Spleen (tissue), 11 donors: ENCODE data around the gene IL18. TPM values are rescaled to one million over a fixed set of nuclear protein-coding genes. Genes with fewer than 3 reads are reported as not detected.
"Not testable (repeated sequence)": the region's sequence is repeated elsewhere in the genome, so short reads cannot be mapped to it uniquely, and the experiment has no call there.

Experiments
- DNase-seq: peaks from one replicate; pipeline ENCODE4 v3.0.0-alpha.2; 2020
- H3K27ac ChIP-seq, 8 donors: fragments of 200-600 bp; sonication (generic) in 7 of 8; 1 replicate in 4 of 8; 2 replicates in 4 of 8; pipeline versions ENCODE4 v1.5.0 to v1.8.0; 2016 to 2021; ENCODE audit warnings: inconsistent platforms in 4 of 8, mild to moderate bottlenecking in 4 of 8, moderate library complexity in 1 of 8
- H3K27me3 ChIP-seq, 7 donors: fragments of 200-600 bp; sonication (generic) in 6 of 7; replicated peaks in 1 of 7; 1 replicate in 4 of 7; 2 replicates in 3 of 7; pipeline versions ENCODE4 v1.5.0 to v1.8.0; 2016 to 2021; ENCODE audit warnings: inconsistent platforms in 3 of 7, mild to moderate bottlenecking in 1 of 7
- H3K36me3 ChIP-seq, 6 donors: fragments of 200-600 bp; sonication (generic) in 5 of 6; 1 replicate in 4 of 6; 2 replicates in 2 of 6; pipeline versions ENCODE4 v1.5.0 to v1.8.0; 2016 to 2021; ENCODE audit warnings: inconsistent platforms in 2 of 6
- H3K4me1 ChIP-seq, 6 donors: fragments of 200-600 bp; sonication (generic) in 5 of 6; 1 replicate in 3 of 6; 2 replicates in 3 of 6; pipeline versions ENCODE4 v1.5.0 to v1.8.0; 2016 to 2021; ENCODE audit warnings: inconsistent platforms in 3 of 6
- H3K4me3 ChIP-seq, 8 donors: fragments of 200-600 bp; sonication (generic) in 7 of 8; 1 replicate in 4 of 8; 2 replicates in 4 of 8; pipeline versions ENCODE4 v1.5.0 to v1.8.0; 2016 to 2021; ENCODE audit warnings: inconsistent platforms in 4 of 8, mild to moderate bottlenecking in 4 of 8, moderate library complexity in 2 of 8
- H3K9me3 ChIP-seq, 8 donors: fragments of 200-600 bp; sonication (generic) in 7 of 8; 1 replicate in 4 of 8; 2 replicates in 4 of 8; pipeline versions ENCODE4 v1.5.0 to v1.8.0; 2016 to 2021; ENCODE audit warnings: inconsistent platforms in 4 of 8
- POLR2A ChIP-seq, 3 donors: fragments of 450-650 bp; IDR thresholded peaks; one replicate each; pipeline ENCODE4 v1.5.1; 2017; ENCODE audit warnings: antibody characterized with exemption in 3 of 3, mild to moderate bottlenecking in 1 of 3
- POLR2AphosphoS5 ChIP-seq, 3 donors: sonication (generic); formaldehyde crosslinking; IDR thresholded peaks; one replicate each; pipeline ENCODE4 v1.5.1; 2017; ENCODE audit warnings: antibody characterized with exemption in 3 of 3
- WGBS, 5 donors: extraction: QIAGEN DNeasy Blood & Tissue Kit in 3 of 5; methylation state at CpG; one replicate each; pipeline versions ENCODE4 v1.1.5 to v1.1.7; 2013 to 2018; 5-methylcytosine and 5-hydroxymethylcytosine counted together
- intact Hi-C: fragments of 100-400 bp; cut with DNase I; formaldehyde crosslinking; loops from one replicate; pipeline ENCODE4 v1.15.0; 2023; ENCODE audit warnings: low total_unique reads
- polyA plus RNA-seq, 3 donors: library from polyadenylated mRNA; stranded (reverse); fragments of 200-250 nt; gene quantifications; one replicate each; pipeline ENCODE4 v1.2.1, GENCODE V29; 2013
- total RNA-seq, 7 donors: library from RNA; depleted of rRNA in 3 of 7; stranded (reverse); fragments of >200 nt in 3 of 7; fragmentation: NEBNext Ultra II Directional in 4 of 7; extraction: Animal tissue kit (Norgen Biotek cat#: 25700) in 4 of 7; gene quantifications; one replicate each; pipeline versions ENCODE4 v1.1.0 to v1.2.1, GENCODE V29; 2016 to 2021
- TF ChIP-seq, protein P1 (sequence below), 11 experiments: fragments of 200-600 bp in 7 of 11; fragments of 450-650 bp in 4 of 11; sonication (generic) in 4 of 11; IDR thresholded peaks in 8 of 11; conservative IDR thresholded peaks in 3 of 11; 1 replicate in 7 of 11; 2 replicates in 4 of 11; pipeline versions ENCODE4 v1.4.0 to v1.8.0; 2016 to 2021; ENCODE audit warnings: antibody characterized with exemption in 11 of 11, inconsistent platforms in 4 of 11, mild to moderate bottlenecking in 1 of 11
- donor health status: healthy with polysubstance abuse.
- donor health status: DM: no; HTN: no; CAD: no; lungs with moderate emphysema.
- donor health status: DM: no; HTN: no; CAD: no.
- donor health status: Bipolar disorder and iron deficiency.
- donor health status: healthy.
- donor health status: DM: no; HTN: no; CAD: no.
- donor health status: DM: yes; HTN: yes; CAD: no.

The IL18 gene
- total and polyA plus RNA-seq, 10 donors, result 38.5 to 83.5 (median 62.5) TPM

DNA sequence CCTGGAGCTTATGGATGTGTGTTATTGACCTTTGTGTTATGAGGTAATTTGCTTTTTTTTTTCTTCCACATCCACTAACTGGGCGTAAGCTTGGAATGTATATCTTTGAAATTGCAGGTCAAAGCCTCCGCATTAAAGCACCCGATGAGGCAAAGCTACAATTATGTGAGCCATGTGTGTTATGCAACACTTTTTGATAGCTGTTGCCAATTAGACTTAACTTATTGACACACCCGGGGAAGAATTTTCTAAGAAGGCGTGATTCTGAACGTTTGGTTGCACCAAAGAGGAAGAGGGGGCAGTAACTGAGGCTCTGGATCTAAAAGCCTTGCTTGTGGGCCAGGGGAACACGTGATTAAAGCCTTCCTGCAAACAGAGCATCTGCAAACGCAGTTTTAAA is 2.7 kb upstream of the IL18 start:
- TF ChIP-seq POLR2A (IDR thresholded peaks at IDR 0.05) (no peak), POLR2AphosphoS5 (IDR thresholded peaks at IDR 0.05) (no peak)
- TF ChIP-seq, protein P1, sequence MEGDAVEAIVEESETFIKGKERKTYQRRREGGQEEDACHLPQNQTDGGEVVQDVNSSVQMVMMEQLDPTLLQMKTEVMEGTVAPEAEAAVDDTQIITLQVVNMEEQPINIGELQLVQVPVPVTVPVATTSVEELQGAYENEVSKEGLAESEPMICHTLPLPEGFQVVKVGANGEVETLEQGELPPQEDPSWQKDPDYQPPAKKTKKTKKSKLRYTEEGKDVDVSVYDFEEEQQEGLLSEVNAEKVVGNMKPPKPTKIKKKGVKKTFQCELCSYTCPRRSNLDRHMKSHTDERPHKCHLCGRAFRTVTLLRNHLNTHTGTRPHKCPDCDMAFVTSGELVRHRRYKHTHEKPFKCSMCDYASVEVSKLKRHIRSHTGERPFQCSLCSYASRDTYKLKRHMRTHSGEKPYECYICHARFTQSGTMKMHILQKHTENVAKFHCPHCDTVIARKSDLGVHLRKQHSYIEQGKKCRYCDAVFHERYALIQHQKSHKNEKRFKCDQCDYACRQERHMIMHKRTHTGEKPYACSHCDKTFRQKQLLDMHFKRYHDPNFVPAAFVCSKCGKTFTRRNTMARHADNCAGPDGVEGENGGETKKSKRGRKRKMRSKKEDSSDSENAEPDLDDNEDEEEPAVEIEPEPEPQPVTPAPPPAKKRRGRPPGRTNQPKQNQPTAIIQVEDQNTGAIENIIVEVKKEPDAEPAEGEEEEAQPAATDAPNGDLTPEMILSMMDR (IDR thresholded peaks at IDR 0.05 in 8 of 11, conservative IDR thresholded peaks at IDR 0.05 in 3 of 11), result no peak
- Histone ChIP-seq H3K9me3 (no peaks in the 10 kb centered on the region), H3K4me1 (peaks cover 0 to 24% (median 2%) of the 10 kb centered on the region in 6 donors), H3K27ac (no peak overlapping the region), H3K4me3 (no peak overlapping the region), H3K27me3 (no peaks in the 10 kb centered on the region), H3K36me3 (no peaks in the 10 kb centered on the region)
- WGBS, 5 donors, result 58 to 82% (median 70%) methylated on average over 8 of the region's 8 CpGs
- no peak for DNase-seq
- intact Hi-C loops, result no loop called here

DNA sequence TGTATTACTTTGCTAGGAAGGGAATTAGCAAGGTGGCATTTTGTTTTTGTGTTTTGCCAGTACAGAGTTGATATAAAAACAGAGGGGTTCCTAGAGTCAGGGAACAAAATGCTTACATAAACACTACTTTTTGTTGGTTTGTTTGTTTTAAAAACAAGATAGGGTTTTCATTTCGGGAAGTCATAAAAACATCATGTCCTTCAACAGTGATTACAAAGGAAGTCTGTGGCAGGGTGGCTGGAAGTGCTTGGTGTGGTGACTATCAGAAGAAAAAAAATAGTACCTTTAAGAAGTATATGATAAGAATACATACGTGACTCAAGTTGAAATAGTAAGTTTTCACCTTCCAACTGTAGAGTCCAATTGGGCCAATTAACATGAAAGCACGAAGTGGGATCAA is 1.2 kb upstream of the IL18 start:
- no peaks in the 10 kb centered on the region for H3K27me3 ChIP-seq
- no peak overlapping the region for H3K4me3 ChIP-seq
- WGBS, 5 donors, result 33 to 41% (median 37%) methylated on average over 3 of the region's 3 CpGs
- no peaks in the 10 kb centered on the region for H3K9me3 ChIP-seq
- peaks cover 0 to 36% (median 2%) of the 10 kb centered on the region in 6 donors for H3K4me1 ChIP-seq
- no peaks in the 10 kb centered on the region for H3K36me3 ChIP-seq
- intact Hi-C loops, result no loop called here
- H3K27ac ChIP-seq, result peak overlapping the region in 4 of 8 donors; percentile 66 to 90 (median 78)
- TF ChIP-seq POLR2A (IDR thresholded peaks at IDR 0.05) (no peak), POLR2AphosphoS5 (IDR thresholded peaks at IDR 0.05) (no peak)
- TF ChIP-seq, protein P1 (IDR thresholded peaks at IDR 0.05 in 8 of 11, conservative IDR thresholded peaks at IDR 0.05 in 3 of 11), result no peak
- no peak for DNase-seq

DNA sequence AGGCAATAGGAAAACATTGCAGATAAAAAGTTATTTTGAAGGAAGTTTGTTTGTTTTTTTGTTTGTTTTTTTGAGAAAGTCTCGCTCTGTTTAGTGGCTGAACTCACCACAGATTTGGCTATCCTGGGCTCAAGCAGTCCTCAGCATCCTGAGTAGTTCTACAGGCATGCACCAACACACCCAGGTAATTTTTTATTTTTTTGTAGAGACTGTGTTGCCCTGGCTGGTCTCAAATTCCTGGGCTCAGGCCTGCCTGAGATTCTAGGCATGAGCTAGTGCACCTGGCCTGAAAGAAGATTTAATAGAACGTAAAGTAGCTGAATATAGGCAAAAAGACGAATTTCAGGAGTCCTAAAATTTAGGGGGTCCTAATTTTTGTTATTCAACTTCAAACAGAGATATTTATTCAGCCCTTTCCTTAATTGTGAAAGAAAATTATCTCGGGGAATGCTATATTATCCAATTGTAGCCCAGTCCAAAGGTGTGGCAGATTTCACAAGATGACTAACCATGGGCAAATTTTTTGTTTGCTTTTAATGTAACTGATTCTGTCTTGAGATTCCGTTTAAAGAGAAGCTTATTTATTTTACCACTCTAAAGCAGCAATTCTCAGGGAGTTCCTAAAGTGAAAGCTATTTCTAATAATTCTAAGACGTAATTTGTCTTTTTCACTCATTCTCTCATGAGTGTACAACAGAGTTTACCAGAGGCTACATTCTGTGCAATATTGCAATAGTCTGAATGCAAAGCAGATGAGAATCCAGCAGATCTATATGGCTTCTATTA is 940 bp downstream of the IL18 start:
- TF ChIP-seq POLR2AphosphoS5 (IDR thresholded peaks at IDR 0.05) (no peak), POLR2A (IDR thresholded peaks at IDR 0.05) (no peak)
- TF ChIP-seq, protein P1 (IDR thresholded peaks at IDR 0.05 in 8 of 11, conservative IDR thresholded peaks at IDR 0.05 in 3 of 11), result no peak
- WGBS, 5 donors, result 69 to 92% (median 77%) methylated on average over 6 of the region's 6 CpGs
- intact Hi-C loops, result no loop called here
- H3K4me3 ChIP-seq, result peak overlapping the region in 5 of 8 donors; percentile 20 to 63 (median 27)
- peaks cover 0 to 46% (median 4%) of the 10 kb centered on the region in 6 donors for H3K4me1 ChIP-seq
- no peaks in the 10 kb centered on the region for H3K27me3 ChIP-seq
- no peaks in the 10 kb centered on the region for H3K9me3 ChIP-seq
- no peaks in the 10 kb centered on the region for H3K36me3 ChIP-seq
- H3K27ac ChIP-seq, result peak overlapping the region in 5 of 8 donors; percentile 64 to 90 (median 70)
- no peak for DNase-seq

DNA sequence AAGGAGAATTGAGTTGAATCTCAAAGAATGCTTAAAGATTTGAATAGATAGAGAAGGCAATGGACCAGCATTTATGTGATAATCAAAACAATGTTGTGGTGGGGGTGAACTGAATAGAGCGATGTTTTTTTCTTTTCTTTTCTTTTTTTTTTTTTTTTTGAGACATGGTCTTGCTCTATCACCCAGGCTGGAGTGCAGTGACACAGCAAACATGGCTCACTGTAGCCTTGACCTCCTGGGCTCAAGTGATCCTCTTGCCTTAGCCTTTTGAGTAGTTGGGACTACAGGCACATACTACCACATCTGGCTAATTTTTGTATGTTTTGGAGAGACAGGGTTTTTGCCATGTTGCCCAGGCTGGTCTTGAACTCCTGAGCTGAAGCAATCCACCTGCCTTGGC is 1.7 kb downstream of the IL18 start:
- H3K36me3 ChIP-seq, DNase-seq, H3K9me3 ChIP-seq, H3K27me3 ChIP-seq, intact Hi-C loops: not testable (repeated sequence)
- 93 to 100% (median 97%) methylated on average over 1 of the region's 1 CpG for WGBS, 5 donors
- Histone ChIP-seq H3K27ac (peak overlapping the region in 5 of 8 donors; percentile 64 to 90 (median 70)), H3K4me3 (peak overlapping the region in 2 of 8 donors; percentile 39 to 63), H3K4me1 (peaks cover 0 to 50% (median 6%) of the 10 kb centered on the region in 6 donors)
